VCaP (cell line): ENCODE results near the gene PIEZO2.

Source experiments
- H3K27ac ChIP-seq: fragments of 450-650 bp; 2 replicates; pipeline ENCODE4 v1.5.1; 2017
- TF ChIP-seq, protein P1 (sequence below): fragments of 450-650 bp; conservative IDR thresholded peaks from 2 replicates; pipeline ENCODE4 v1.5.1; 2017; ENCODE audit warnings: mild to moderate bottlenecking, moderate library complexity

Gene PIEZO2

DNA sequence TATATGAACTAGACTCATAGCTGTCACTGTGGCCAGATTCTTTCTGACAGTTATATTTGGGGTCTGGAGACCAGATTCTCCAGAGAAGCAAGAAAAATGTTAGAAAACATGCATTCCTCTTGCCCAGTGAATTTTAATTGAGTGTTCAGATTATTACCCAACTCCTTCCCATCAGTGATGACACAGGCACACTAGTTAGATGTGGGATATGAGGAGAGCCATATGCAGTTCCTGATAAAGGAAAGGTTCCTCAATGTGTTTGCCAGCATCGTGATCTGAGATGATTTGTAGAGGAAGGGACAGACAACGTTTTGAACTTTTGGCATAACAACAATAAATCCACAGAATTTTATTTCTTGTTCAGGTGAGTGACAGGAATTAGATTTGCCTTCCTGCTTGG is 308.6 kb downstream of the PIEZO2 start:
- TF ChIP-seq, protein P1, sequence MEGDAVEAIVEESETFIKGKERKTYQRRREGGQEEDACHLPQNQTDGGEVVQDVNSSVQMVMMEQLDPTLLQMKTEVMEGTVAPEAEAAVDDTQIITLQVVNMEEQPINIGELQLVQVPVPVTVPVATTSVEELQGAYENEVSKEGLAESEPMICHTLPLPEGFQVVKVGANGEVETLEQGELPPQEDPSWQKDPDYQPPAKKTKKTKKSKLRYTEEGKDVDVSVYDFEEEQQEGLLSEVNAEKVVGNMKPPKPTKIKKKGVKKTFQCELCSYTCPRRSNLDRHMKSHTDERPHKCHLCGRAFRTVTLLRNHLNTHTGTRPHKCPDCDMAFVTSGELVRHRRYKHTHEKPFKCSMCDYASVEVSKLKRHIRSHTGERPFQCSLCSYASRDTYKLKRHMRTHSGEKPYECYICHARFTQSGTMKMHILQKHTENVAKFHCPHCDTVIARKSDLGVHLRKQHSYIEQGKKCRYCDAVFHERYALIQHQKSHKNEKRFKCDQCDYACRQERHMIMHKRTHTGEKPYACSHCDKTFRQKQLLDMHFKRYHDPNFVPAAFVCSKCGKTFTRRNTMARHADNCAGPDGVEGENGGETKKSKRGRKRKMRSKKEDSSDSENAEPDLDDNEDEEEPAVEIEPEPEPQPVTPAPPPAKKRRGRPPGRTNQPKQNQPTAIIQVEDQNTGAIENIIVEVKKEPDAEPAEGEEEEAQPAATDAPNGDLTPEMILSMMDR: no peak
- H3K27ac ChIP-seq: no peak overlapping the region

DNA sequence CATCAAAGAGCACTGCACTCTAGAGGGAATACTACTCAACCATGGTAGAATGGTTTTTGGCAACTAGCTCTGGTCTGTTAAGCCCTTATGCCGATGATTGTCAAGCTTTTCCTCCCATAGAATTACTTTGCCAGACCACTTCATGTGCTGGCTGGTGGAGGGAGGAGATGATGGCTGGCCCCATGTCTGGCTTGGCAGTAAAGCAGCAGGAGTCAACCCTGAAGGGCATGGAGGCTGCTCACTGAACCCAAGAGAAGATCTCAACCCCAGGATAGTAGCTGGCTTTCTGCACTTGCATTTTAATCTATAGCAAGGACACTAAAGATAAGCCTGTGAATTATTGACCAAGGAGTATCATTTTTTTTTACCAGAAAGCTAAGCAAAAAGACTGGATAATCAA is 309.9 kb downstream of the PIEZO2 start:
- TF ChIP-seq, protein P1: no peak
- H3K27ac ChIP-seq: no peak overlapping the region

DNA sequence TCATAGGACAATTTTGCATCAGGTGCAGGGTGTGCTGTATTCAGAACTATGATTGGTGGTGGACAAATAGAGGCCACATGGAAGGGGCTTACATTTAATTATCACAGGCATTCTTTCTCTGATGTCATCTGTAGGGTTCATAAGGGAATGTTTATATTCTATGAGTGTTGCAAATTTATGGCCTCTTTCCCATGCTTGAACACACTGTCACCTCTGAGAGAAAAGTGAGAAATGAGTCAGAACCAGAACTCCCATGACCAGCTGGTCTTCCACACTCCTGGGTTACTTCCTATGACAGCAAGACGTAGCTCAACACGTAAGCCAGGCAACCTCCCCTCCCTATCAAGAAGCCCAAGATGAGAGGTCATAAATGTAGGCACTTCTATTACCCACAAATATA is 310.8 kb downstream of the PIEZO2 start:
- TF ChIP-seq, protein P1: no peak
- no peak overlapping the region for H3K27ac ChIP-seq

DNA sequence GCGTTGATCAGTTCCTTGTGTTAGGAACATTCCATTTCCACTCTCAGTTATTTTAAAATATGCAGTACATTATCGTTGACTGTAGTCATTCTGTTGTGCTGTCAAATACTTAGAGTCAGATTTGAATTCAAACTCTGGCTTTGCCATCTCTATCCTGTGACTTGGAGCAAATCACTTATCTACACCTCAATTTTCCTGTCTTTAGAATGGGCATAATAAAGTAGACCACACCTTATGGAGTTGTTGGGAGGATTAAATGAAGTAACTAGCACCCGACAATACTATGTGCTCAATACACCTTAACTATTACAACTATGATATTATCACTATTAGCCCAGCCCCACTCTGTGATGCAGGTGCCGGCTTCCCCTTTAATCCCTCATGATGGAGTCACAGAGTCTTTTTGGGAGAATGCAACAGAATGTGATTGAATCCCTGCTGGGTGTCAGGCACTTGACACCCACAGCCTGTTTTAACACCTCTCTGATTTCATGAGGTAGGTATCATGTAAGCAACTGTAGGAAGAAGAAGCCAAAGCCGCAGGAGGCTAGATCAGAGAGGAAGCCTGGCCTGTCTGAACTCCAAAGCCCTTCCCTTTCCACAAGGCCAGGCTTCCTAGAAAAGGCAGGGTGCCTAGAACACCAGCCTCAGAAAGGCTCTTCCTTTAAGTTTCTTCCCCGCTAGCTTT is 315.1 kb downstream of the PIEZO2 start:
- TF ChIP-seq, protein P1: no peak
- H3K27ac ChIP-seq: no peak overlapping the region

DNA sequence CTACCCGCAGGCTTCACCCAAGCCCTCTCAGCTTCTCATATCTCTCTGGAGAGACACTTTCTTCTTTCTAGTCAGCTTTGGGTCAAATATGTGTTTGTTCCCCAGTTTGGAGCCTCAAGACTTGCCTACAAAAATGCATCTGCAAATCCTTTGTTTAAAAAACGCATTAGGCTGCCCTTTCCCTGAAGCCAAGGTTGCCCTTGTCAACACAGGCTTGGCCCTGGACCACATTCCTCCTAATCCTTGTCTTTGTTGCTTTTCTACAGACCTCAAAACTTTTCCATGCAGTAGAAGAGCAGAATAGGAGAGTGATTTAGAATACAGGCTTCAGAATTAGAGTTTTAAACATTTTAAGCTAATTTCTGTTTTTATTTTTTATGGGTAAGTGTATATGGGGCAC is 315.7 kb downstream of the PIEZO2 start:
- TF ChIP-seq, protein P1: no peak
- H3K27ac ChIP-seq: no peak overlapping the region

DNA sequence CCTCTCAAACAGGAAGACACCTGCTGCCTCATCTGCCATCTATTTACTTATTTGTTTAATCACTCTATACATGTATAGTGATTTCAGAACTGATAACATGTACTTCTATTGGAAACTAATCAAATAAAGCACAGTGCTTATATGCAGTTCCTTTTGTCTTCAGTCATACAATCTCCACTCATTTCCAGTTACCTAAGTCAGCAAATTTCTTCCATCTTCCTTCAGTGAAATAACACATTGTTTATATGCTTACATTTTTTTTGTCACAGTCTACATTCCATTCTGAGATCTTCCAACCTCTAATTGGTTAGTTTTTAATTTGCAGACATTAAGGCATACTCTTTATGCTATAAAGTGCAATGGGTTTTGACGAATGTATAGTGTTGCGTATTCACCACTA is 323.0 kb downstream of the PIEZO2 start:
- no peak overlapping the region for H3K27ac ChIP-seq
- TF ChIP-seq, protein P1: no peak

DNA sequence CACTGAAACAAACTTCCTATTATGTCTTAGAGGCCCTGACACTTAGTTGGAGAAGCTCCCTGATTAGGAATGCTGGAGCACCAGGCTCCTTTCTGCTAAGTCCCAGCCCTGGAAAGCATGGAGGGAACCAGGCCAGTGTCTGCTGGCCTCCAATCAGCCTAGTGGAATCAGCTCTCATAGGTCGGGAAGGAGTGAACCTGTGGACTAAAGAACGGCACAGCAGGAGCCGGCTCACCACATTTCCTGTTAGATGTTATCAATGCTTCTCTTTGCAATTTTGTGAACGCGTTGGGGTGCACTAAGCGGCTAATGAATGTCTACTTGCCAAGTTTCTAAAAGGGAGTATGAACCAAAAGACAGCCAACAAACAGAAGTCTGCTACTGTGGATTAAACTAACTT is 326.9 kb downstream of the PIEZO2 start:
- H3K27ac ChIP-seq: no peak overlapping the region
- TF ChIP-seq, protein P1: no peak
